MM.1S (cell line): ENCODE results near the gene MRPS27.

ENCODE experiments used
- CTCF ChIP-seq: fragments of 300-600 bp; sonication (generic); IDR thresholded peaks from 2 replicates; pipeline ENCODE4 v1.5.1; 2016; ENCODE audit warnings: antibody characterized with exemption, low read length, mixed read lengths
- EZH2phosphoT487 ChIP-seq: fragments of 300-600 bp; sonication (generic); IDR thresholded peaks from 2 replicates; pipeline ENCODE4 v1.6.1; 2018; ENCODE audit warnings: antibody characterized with exemption, low read length

- TF ChIP-seq EZH2phosphoT487 (no peak), CTCF (no peak)
These were observed 37.2 kb downstream of the MRPS27 start for GRCh38 chr5:72282878-72283277.
